ENCODE data around the gene IL1RAP. TPM values are rescaled to one million over a fixed set of nuclear protein-coding genes. Genes with fewer than 3 reads are reported as not detected.

IL1RAP gene
- polyA plus RNA-seq, 1 donor, result 8.9 TPM

DNA sequence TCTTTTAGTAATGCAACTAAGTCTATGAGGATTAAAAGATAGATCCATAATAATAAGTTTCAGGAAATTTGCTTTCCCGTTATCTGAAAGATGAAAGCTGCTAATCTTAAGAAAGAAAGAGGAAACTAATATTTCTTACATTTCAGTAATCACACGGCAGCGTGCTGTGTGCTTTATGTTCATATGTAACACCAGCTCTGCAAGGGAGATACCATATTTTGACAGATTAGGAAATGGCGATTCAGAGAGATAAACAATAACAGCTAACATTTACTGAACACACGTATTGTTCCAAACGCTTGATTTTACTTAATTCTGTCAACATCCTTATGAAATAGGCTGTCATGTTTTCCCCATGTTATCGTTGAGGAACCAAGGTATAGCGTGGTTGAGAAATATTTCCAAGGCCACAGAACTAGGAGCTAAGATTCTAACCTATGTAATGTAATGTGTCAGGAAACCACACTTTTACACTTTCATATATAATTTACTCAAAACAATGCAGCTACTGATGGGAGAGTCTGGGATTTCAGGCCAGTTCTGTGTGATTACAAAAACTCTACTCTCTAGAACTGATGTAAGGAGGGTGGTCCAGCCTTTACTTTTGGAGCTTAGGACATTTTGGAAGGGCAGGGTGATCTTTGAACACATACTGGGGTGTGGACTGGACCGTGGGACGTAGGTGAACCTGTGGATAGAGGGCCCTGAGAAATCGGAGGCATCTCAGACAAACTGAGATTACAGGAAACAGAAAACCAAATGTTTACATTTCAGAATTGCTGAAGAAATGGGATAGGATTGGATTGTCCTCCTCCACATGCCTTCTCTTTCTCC lies 100.6 kb downstream of the IL1RAP start:
- no peak for DNase-seq (ENCODE audit: low read depth)

DNA sequence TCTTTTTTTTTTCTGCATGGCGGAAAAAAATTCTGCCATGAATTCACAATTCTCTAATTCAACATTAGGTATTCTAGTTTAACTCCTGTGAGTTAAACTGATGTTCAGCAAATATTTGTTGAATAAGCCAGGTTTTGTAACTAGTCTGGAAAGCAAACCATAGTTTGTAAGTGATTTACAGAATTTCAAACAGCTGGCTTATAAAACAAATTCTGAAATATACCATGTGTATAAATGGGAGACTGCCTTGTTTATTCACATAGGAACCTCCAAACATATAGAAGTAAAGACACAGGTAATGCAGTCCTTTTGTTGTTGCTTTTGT lies 101.1 kb downstream of the IL1RAP start:
- no peak for DNase-seq (ENCODE audit: low read depth)

DNA sequence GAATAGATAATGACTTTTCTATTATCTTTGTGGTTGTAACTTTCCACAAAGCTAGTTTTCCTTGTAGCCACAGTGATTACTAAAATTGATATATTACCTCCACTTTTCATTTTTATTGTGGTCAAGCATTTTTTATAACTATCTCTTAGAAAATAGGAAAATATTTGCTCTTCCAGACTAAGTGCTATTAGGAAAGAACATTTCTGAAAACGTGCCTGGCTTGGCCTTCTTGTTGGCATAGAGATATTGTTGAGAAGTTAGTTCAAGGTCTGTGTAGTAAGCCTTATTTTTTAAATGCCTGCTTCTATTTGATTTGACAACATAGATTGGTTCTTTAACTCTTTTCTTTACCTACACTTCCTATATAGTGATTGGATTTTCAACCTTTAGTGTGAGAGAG lies 101.7 kb downstream of the IL1RAP start:
- no peak for DNase-seq (ENCODE audit: low read depth)

DNA sequence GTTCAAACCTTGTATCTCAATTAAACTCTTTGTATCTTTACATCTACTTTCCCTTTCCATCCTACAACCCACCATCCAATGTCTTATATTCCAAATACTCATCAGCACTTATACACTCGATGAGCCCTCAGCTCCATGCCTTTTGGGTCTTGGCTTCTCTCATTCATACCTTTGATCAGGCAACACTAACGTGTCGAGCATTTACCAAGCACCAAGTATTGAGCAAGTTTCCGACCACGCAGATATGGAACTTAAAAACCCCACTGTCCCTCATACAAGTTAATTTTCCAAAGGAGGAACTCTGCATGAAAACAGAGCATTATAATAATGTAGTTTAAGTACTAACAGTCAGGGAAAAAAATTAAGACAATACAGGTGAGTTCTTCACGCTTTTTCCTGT lies 102.8 kb downstream of the IL1RAP start:
- DNase-seq (ENCODE audit: low read depth), result no peak

DNA sequence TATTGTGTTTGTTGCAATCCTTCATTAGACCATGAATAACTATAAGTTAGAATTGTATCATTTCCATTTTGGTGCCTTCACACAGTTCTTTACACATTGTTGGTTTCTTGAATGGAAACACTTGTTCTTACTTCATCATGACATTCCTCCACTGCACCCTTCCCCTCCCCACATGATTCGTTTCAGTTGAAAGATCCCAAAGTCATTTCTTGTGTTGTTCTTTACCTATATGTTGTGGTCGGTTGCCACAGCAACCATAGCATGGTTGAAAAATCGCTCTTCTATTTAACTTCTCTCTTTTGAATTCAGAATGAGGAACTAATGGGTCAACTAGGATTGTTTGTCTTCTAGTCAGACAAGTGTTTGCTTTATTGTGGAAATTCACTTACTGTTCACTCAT lies 103.3 kb downstream of the IL1RAP start:
- DNase-seq (ENCODE audit: low read depth), result peak; percentile 20

DNA sequence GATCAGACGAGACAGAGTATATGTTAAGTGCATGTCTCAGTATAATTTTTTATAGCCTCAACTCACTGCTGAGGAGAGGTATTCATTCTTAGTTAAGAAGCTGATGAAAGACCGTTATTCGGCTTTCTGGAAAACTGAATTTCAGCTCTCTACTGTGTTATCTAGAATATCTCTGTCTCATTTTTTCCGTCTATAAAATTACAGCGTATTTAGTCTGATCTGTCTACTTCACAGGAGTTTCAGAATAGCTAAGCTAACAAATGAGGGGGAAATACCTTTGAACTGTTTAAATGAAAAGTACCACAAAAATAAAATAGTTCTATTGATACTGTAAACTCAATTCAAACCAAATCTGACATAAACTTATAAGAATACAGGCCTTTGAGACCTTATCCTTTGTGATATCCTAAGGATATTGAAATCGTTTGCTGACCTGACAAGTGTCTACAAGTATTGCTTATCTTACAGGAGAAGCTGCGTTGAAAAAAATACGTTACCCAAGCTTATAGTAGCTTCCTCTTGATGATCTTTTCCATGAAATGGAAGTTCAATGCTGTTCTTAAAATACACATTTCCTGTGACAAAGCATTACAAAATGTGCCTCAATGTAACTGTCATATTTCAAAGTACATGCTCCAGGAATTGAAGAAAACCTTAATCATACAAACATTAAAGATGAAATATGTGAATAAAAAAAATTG lies 104.6 kb downstream of the IL1RAP start:
- no peak for DNase-seq (ENCODE audit: low read depth)

DNA sequence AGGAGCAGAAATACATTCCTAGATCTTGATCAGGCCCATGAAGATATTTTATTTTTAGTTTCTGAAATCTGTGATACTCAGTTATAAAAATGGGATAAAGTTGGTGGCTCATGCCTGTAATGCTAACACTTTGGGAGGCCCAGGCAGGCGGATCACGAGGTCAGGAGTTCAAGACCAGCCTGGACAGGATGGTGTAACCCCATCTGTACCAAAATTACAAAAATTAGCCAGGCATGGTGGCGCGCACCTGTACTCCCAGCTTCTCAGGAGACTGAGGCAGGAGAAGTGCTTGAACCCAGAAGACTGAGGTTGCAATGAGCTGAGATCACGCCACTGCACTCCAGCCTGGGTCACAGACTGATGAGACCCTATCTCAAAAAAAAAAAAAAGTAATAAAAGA lies 105.5 kb downstream of the IL1RAP start:
- DNase-seq (ENCODE audit: low read depth), result no peak

DNA sequence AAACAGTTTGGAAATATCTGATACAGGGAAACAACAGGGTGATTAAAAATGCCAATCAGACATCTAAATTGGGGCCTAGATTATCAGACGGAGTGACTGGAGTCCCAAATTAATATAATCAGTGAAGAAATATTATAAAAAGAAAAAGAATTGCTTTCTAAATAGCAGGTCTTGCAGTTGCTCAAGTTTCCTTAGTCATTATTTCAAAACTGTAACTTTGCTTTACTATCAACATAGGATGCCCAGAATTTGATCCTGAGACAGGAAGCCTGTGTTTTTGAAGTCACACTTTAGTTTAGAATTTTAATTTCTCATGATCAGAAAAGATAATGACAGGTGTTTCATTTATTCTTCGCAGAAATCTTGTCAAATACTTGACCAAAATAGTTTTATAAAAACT lies 105.9 kb downstream of the IL1RAP start:
- no peak for DNase-seq (ENCODE audit: low read depth)

DNA sequence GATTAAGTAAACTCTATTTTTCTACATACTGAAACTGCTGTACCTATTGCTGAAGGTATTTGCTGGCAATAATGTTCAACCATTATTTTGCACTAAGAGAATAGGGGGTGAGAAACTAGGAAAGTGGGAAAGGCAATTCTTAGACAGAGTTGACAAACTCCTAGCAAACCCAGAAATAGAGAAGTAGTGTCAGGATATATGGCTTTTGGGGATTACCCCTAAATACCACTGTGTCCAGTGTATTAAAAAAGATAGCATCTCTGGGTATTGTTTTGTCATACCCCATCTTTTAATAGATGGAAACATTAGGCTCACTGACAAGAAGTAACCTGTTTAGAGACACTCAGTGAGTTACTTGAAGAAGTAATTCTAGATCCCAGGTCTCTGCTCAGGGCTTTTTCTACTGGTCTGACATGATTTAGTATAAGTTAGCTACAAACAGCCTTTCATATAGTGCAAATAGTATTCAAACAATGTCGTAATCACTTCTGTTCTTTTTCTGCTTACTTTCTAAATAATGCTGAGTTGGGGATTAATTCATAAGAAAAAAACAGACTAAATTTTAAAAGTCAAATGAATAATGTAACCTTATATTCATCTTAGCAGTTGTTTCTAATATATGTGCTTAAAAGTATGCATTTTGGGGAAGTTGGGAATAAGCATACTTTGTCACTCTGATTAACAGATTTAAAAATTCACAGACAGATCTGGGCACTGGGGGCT lies 107.2 kb downstream of the IL1RAP start:
- no peak for DNase-seq (ENCODE audit: low read depth)

DNA sequence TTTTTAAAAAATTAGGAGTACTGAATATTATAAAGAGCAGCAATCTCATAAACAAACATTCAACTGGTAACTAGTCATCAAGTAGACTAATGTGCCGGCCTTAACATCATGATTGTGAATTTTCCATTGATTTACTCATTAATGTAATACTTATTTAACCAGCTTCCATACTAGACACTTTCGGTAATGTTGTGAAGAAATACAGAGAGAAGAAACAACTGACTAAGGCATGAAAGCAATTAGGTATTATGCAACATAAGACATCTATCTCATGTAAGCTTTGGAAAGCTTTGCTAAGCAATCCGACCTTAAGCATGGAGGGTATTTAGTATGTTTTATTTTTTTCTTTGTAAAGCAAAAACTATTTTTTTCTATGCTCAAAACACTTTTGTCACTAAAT lies 108.0 kb downstream of the IL1RAP start:
- DNase-seq (ENCODE audit: low read depth), result no peak

DNA sequence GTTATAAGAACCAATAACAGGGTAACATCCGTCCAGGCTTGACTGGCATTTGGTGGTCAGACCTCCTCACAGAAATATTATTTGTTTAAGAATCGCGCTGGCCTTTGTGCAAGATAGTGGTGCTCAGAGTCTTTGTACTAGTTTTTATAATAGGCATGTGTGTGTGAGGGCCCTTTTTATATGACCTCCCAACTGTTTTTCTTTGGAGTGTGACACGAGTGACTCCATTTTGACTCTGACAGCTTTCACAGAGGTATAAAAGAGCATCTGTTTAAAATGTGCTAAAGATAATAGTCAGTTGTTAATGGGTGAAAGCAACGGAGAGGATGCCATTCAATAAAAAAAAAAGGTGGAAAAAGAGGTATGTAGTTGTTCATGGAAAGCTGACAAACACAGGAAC lies 110.4 kb downstream of the IL1RAP start:
- no peak for DNase-seq (ENCODE audit: low read depth)

DNA sequence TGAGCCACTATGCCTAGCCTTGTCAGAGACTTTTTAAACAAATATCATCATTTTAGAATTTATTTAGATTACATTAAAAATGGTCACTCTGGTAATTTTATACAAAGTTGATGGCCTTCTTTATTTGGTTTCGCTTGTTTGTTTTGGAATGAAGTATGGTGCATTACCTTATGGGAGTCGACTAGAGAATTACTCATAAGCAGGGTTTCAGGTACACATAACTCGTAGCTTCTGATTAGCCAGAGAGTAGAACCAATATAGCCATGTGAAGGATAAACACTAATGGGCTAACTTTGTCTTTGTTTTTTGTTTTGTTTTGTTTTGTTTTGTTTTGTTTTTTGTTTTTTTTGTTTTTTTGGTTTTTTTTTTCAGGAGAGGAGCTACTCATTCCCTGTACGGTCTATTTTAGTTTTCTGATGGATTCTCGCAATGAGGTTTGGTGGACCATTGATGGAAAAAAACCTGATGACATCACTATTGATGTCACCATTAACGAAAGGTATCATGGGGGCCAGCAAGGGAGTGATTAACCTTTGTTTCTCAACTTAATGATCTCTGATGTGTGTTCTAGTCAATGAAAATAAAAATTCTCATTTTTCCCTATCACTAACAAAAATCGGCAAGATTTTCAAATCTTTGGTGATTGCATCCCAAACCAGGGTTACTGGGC lies 113.2 kb downstream of the IL1RAP start:
- no peak for DNase-seq (ENCODE audit: low read depth)

DNA sequence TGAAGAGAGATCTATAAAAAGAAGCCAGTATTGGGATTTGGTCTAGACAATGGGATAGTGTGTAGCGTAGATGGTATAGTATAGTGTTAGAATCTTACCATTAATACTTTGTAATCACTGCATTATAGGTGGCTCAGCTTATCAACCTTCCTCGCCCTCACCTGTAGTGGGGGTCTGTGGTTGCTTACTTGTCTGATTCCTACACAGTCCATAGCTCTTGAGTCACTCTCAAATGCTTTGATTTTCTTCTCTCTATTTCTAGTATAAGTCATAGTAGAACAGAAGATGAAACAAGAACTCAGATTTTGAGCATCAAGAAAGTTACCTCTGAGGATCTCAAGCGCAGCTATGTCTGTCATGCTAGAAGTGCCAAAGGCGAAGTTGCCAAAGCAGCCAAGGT lies 115.2 kb downstream of the IL1RAP start:
- no peak for DNase-seq (ENCODE audit: low read depth)

DNA sequence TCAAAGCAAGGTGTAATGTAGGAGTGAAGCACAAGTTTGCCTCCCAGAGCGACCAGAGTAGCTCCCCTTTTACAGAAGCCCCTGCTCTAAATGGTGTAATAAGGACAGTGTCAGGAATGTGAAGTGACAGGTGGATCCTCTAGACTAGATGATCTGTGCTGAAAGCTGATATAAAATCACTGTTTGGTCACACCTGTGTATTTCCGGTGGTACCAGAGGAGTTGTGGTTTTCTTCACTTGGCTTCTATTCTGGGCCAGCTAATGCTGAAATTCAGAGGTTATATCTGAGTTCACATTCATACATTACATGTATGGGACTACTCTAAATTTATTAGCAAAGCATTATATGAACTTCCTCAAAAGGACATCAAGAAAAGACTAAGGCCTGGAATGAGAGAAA lies 117.4 kb downstream of the IL1RAP start:
- no peak for DNase-seq (ENCODE audit: low read depth)

DNA sequence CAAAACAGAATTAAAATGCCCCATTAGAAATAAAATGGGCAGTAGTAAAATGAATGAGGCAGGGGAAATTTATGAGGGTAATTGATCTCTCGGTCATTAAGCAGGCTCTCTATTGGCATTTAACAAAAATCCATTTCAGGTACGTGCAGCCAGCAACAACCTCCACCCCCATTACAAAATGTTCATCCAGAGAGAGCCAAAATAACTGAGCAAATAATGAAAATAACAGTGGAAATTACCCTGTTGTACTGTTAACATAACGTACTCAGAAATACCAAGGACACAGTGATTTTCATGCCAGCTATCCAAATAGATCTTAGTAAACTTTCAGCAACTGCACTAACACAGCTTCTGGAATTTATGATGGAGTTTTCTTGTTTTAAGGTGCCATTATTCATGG lies 127.7 kb downstream of the IL1RAP start:
- no peak for DNase-seq (ENCODE audit: low read depth)

DNA sequence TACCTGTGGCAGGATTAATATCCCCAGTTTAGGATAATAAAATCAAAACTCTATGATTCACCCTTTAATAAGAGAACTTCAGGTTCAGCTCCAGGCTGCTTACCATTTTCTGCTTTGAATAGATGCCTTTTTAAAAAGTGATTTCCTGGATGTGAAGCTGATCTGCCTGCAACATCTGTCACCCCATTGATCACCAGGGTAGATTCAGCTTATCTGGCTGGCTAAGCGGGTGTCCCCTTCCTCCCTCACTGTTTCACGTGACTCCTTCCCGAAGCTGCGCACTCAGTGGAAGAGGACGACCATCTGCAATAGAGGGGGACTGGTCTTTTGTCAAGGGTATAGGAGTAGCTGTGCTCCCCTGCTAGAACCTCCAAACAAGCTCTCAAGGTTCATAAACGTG lies 128.1 kb downstream of the IL1RAP start:
- DNase-seq (ENCODE audit: low read depth), result no peak

DNA sequence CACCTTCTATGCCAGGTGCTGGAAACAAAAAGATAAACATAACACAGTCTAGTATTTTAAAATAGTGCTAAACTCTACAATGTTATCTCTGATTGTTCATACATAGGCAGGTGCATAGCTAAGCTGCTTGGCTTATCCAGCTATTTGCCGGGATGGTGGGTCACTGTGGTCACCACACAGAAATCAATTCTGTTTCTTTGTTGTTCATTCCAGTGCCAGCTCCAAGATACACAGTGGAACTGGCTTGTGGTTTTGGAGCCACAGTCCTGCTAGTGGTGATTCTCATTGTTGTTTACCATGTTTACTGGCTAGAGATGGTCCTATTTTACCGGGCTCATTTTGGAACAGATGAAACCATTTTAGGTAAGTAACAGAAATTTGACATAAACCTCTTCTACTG lies 130.2 kb downstream of the IL1RAP start:
- DNase-seq (ENCODE audit: low read depth), result no peak

DNA sequence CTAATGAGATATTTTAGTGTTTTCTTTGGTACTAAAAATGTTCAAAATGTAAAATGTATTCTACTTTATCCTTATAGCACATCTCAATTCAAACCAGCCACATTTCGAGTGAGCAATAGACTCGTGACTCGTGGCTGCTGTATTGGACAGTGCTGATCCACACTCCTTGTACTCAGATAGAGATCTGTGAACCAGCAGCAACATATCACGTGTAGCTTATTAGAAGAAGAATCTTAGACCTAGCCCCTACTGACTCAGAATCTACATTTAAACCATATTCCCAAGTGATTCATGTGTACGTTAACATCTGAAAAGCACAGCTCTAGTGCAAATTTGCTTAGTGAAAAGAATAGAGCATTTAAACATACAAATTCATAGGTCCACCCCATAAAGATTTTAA lies 130.9 kb downstream of the IL1RAP start:
- no peak for DNase-seq (ENCODE audit: low read depth)

DNA sequence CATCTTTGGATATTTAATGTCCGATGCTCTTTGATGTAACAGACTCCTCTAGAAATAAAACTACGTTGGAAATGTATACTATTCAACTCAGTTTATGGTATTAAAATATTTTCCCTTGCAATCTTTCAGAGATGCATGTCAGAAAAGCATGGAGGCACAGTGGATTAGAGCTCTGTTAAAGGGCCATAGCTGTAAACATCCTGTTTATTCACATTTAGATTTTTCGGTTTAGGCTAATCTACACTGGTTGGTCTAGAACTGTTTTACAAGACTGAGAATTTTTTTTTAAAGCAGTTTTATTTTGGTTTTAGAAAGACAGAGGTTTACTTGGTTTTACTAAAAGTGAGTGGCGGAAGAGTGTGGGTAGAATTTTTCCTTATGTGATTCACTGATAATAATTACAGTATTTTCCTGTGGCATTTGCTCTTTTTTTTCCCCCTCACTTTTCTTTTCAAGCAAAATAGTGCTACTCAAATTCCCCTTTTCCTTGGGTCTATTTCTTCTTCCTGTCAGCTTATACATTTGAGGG lies 132.1 kb downstream of the IL1RAP start:
- DNase-seq (ENCODE audit: low read depth), result no peak

DNA sequence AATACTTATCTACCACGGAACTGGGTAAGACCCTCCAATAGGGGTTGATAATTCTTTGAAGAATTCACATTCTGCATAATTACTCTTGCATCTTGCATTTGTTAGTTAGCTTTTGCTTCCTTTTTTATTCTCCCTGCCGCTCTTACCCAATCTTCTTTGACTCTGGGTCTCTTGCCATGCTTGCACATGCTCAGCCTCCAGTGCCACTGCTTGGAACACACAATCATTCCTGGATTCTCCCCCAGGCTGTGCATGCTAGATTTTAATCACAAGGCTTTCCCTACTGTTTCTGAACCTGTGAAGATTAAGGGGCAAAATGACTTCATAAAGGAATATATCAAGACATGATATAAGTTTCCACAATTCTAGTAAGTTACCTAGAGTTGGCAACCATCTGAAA lies 133.1 kb downstream of the IL1RAP start:
- no peak for DNase-seq (ENCODE audit: low read depth)

DNA sequence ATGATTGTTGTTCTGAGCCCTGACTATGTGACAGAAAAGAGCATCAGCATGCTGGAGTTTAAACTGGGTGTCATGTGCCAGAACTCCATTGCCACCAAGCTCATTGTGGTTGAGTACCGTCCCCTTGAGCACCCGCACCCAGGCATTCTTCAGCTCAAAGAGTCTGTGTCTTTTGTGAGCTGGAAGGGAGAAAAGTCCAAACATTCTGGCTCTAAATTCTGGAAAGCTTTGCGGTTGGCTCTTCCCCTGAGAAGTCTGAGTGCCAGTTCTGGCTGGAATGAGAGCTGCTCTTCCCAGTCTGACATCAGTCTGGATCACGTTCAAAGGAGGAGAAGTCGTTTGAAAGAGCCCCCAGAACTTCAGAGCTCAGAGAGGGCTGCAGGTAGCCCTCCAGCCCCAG lies 142.0 kb downstream of the IL1RAP start:
- no peak for DNase-seq (ENCODE audit: low read depth)

DNA sequence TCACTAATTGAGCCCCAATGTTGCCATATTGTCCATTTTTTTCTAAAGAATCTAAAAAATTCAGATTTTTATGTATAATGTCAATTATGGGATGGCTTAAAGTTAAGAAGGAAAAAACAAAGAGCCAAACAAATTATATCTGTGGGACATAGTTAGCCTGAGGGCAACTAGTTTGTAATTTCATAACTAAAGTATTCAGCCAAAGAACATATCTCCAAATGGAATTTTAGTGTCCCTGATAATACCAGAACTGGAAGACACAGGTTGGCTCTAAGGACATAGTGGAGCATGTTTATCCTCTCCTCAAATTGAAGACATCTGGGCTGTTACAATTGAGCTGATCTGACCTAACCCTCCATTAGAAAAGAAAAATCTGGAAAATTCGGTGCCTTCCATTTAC lies 144.2 kb downstream of the IL1RAP start:
- no peak for DNase-seq (ENCODE audit: low read depth)

Measured in forelimb muscle (tissue), 1 donor.